Lower leg skin (tissue), 3 donors: ENCODE data around the gene KDM3B.

ENCODE experiments used
- CTCF ChIP-seq, 3 donors: fragments of 450-650 bp; IDR thresholded peaks; one replicate each; pipeline ENCODE4 v1.5.1; 2016; ENCODE audit warnings: antibody characterized with exemption in 3 of 3, mild to moderate bottlenecking in 3 of 3, moderate library complexity in 2 of 3
- POLR2A ChIP-seq, 2 donors: fragments of 450-650 bp; IDR thresholded peaks; one replicate each; pipeline ENCODE4 v1.6.1; 2016 to 2017; ENCODE audit warnings: antibody characterized with exemption in 2 of 2, mild to moderate bottlenecking in 1 of 2, moderate library complexity in 1 of 2

- no peak for TF ChIP-seq CTCF (IDR thresholded peaks at IDR 0.05)
- no peak for TF ChIP-seq POLR2A (IDR thresholded peaks at IDR 0.05)
Observed at GRCh38 chr5:138372653-138373052, 20.2 kb downstream of the KDM3B start.
